IMR-90 (cell line): ENCODE measurements around the gene SLC1A7. TPM values are rescaled to one million over a fixed set of nuclear protein-coding genes. Genes with fewer than 3 reads are reported as not detected.

Experiments
- ATAC-seq: fragments of 200-7000 bp; cut with Tn5 transposase; 2 replicates; pipeline ENCODE4 v1.9.1; 2020; ENCODE audit warnings: low read depth, mild to moderate bottlenecking, moderate library complexity
- BruUV-seq: library from RNA; stranded (reverse); fragments of 400-500 nt; replicated peaks from 2 replicates; lab custom pipeline; 2021; lab: Mats Ljungman, UMichigan
- CTCF ChIA-PET: fragments of 300-600 bp; formaldehyde crosslinking; extraction: SDS; loops from one replicate; lab custom pipeline; 2021; ENCODE audit warnings: antibody characterized with exemption; lab: Yijun Ruan, JAX
- POLR2A ChIA-PET: fragments of 300-600 bp; sonication (Branson Sonifier 250); formaldehyde crosslinking; loops from one replicate; lab custom pipeline; 2022; ENCODE audit warnings: antibody characterized with exemption; ENCODE audit not compliant: unreplicated experiment; lab: Charles Lee
- DNase-seq: peaks from one replicate; pipeline ENCODE4 v3.0.0; 2013
- H2AFZ ChIP-seq: replicated peaks from 2 replicates; pipeline ENCODE3; 2013; ENCODE audit warnings: low read length, mild to moderate bottlenecking; ENCODE audit not compliant: poor library complexity
- H2AK5ac ChIP-seq: 2 replicates; pipeline ENCODE4 v1.6.1; 2013; ENCODE audit warnings: low read depth, low read length, inconsistent platforms
- H2AK9ac ChIP-seq: replicated peaks from 2 replicates; pipeline ENCODE3; 2013; ENCODE audit warnings: mild to moderate bottlenecking, low read depth, low read length, moderate library complexity; ENCODE audit not compliant: poor library complexity
- H2BK120ac ChIP-seq: 2 replicates; pipeline ENCODE4 v1.6.1; 2013; ENCODE audit warnings: low read depth, low read length, inconsistent platforms
- H2BK15ac ChIP-seq: 3 replicates; pipeline ENCODE4 v1.6.1; 2013; ENCODE audit warnings: low read depth, low read length, inconsistent platforms
- H2BK20ac ChIP-seq: 2 replicates; pipeline ENCODE4 v1.6.1; 2013; ENCODE audit warnings: low read depth, mild to moderate bottlenecking, inconsistent platforms, low read length, moderate library complexity
- H2BK5ac ChIP-seq: 2 replicates; pipeline ENCODE4 v1.6.1; 2013; ENCODE audit warnings: mild to moderate bottlenecking, low read depth, low read length, inconsistent platforms; ENCODE audit not compliant: poor library complexity, severe bottlenecking
- H3K14ac ChIP-seq: replicated peaks from 2 replicates; pipeline ENCODE4 v1.6.1; 2013; ENCODE audit warnings: low read depth, low read length, inconsistent platforms
- H3K18ac ChIP-seq: 2 replicates; pipeline ENCODE4 v1.6.1; 2013; ENCODE audit warnings: low read depth, low read length, control low read depth
- H3K23ac ChIP-seq: 2 replicates; pipeline ENCODE4 v1.6.1; 2013; ENCODE audit warnings: low read depth, low read length, inconsistent platforms
- H3K27ac ChIP-seq: 2 replicates; pipeline ENCODE4 v1.5.1; 2013; ENCODE audit warnings: mild to moderate bottlenecking, control low read depth, low read length; ENCODE audit not compliant: insufficient read depth
- H3K27me3 ChIP-seq: 2 replicates; pipeline ENCODE4 v1.6.1; 2013; ENCODE audit warnings: low read length; ENCODE audit not compliant: control insufficient read depth, insufficient read depth
- H3K36me3 ChIP-seq: 2 replicates; pipeline ENCODE4 v1.6.1; 2013; ENCODE audit warnings: low read length, mixed read lengths; ENCODE audit not compliant: control insufficient read depth, insufficient read depth
- H3K4ac ChIP-seq: 2 replicates; pipeline ENCODE4 v1.6.1; 2013; ENCODE audit warnings: low read depth, low read length, inconsistent platforms
- H3K4me1 ChIP-seq: 2 replicates; pipeline ENCODE4 v1.6.1; 2013; ENCODE audit warnings: low read length, mixed read lengths; ENCODE audit not compliant: control insufficient read depth, insufficient read depth
- H3K4me2 ChIP-seq: 2 replicates; pipeline ENCODE4 v1.6.1; 2013; ENCODE audit warnings: low read depth, mild to moderate bottlenecking, control low read depth, low read length, moderate library complexity
- H3K4me3 ChIP-seq: 2 replicates; pipeline ENCODE4 v1.5.1; 2013; ENCODE audit warnings: low read depth, mild to moderate bottlenecking, control low read depth, low read length, moderate library complexity; ENCODE audit not compliant: insufficient read depth
- H3K56ac ChIP-seq: 2 replicates; pipeline ENCODE4 v1.6.1; 2013; ENCODE audit warnings: low read length, inconsistent platforms; ENCODE audit not compliant: insufficient read depth; ENCODE audit errors: extremely low read depth
- H3K79me1 ChIP-seq, 2 experiments: 2 replicates each; pipeline ENCODE4 v1.6.1; 2013; ENCODE audit warnings: low read length in 2 of 2, inconsistent platforms in 1 of 2, low read depth in 1 of 2
- H3K9ac ChIP-seq: 2 replicates; pipeline ENCODE4 v1.6.1; 2013; ENCODE audit warnings: low read depth, low read length, control low read depth
- H3K9me1 ChIP-seq: 2 replicates; pipeline ENCODE4 v1.6.1; 2013; ENCODE audit warnings: low read length, inconsistent platforms; ENCODE audit not compliant: insufficient read depth
- H3K9me3 ChIP-seq: 2 replicates; pipeline ENCODE4 v1.6.1; 2013; ENCODE audit warnings: low read length; ENCODE audit not compliant: control insufficient read depth, insufficient read depth
- H4K20me1 ChIP-seq: 2 replicates; pipeline ENCODE4 v1.6.1; 2013; ENCODE audit warnings: low read length, inconsistent platforms; ENCODE audit not compliant: insufficient read depth
- H4K5ac ChIP-seq: 2 replicates; pipeline ENCODE4 v1.6.1; 2013; ENCODE audit warnings: mild to moderate bottlenecking, low read depth, low read length, control low read depth
- H4K8ac ChIP-seq, 2 experiments: 2 replicates each; pipeline ENCODE4 v1.6.1; 2013; ENCODE audit warnings: low read depth in 2 of 2, low read length in 2 of 2, control low read depth in 1 of 2, inconsistent platforms in 1 of 2
- H4K91ac ChIP-seq: 2 replicates; pipeline ENCODE4 v1.6.1; 2013; ENCODE audit warnings: low read depth, low read length, inconsistent platforms; ENCODE audit not compliant: insufficient read depth
- BHLHE40 ChIP-seq: fragments of 150-350 bp; IDR thresholded peaks from 2 replicates; pipeline ENCODE4 v1.6.1; 2016; ENCODE audit warnings: mild to moderate bottlenecking, low read depth, low read length
- CEBPB ChIP-seq: IDR thresholded peaks from 2 replicates; pipeline ENCODE4 v1.6.1; 2012; ENCODE audit warnings: low read depth, low read length, improper control_type of control experiment
- CHD1 ChIP-seq: IDR thresholded peaks from 2 replicates; pipeline ENCODE4 v1.6.1; 2012; ENCODE audit warnings: low read depth, low read length, improper control_type of control experiment
- CTCF ChIP-seq: conservative IDR thresholded peaks from 2 replicates; pipeline ENCODE4 v1.5.1; 2012; ENCODE audit warnings: mild to moderate bottlenecking, low read depth, low read length, improper control_type of control experiment
- ELK1 ChIP-seq: fragments of 150-350 bp; IDR thresholded peaks from 2 replicates; pipeline ENCODE4 v1.6.1; 2016; ENCODE audit warnings: low read depth, mild to moderate bottlenecking, low read length, moderate library complexity, borderline replicate concordance
- FOS ChIP-seq: fragments of 150-350 bp; IDR thresholded peaks from 2 replicates; pipeline ENCODE4 v1.6.1; 2016; ENCODE audit warnings: low read depth, low read length
- MAFK ChIP-seq: IDR thresholded peaks from 2 replicates; pipeline ENCODE4 v1.6.1; 2012; ENCODE audit warnings: low read depth, low read length, improper control_type of control experiment
- MAZ ChIP-seq: IDR thresholded peaks from 2 replicates; pipeline ENCODE4 v1.6.1; 2012; ENCODE audit warnings: low read depth, mild to moderate bottlenecking, low read length, improper control_type of control experiment, moderate library complexity, borderline replicate concordance
- MXI1 ChIP-seq: IDR thresholded peaks from 2 replicates; pipeline ENCODE4 v1.6.1; 2012; ENCODE audit warnings: low read depth, mild to moderate bottlenecking, low read length, moderate library complexity, borderline replicate concordance
- NFE2L2 ChIP-seq: fragments of 150-350 bp; IDR thresholded peaks from 2 replicates; pipeline ENCODE4 v1.6.1; 2016; ENCODE audit warnings: low read depth, mild to moderate bottlenecking, low read length
- POLR2A ChIP-seq: IDR thresholded peaks from 2 replicates; pipeline ENCODE4 v1.6.1; 2012; ENCODE audit warnings: mild to moderate bottlenecking, low read depth, low read length
- RAD21 ChIP-seq: IDR thresholded peaks from 2 replicates; pipeline ENCODE4 v1.6.1; 2012; ENCODE audit warnings: low read length, improper control_type of control experiment
- RCOR1 ChIP-seq: IDR thresholded peaks from 2 replicates; pipeline ENCODE4 v1.6.1; 2012; ENCODE audit warnings: mild to moderate bottlenecking, low read length, improper control_type of control experiment; ENCODE audit not compliant: insufficient replicate concordance
- RFX5 ChIP-seq: IDR thresholded peaks from 2 replicates; pipeline ENCODE4 v1.8.0; 2012; ENCODE audit warnings: low read depth, mild to moderate bottlenecking, low read length, moderate library complexity
- SMC3 ChIP-seq: fragments of 150-350 bp; IDR thresholded peaks from 2 replicates; pipeline ENCODE4 v1.6.1; 2016; ENCODE audit warnings: low read depth, mild to moderate bottlenecking, antibody characterized with exemption, low read length, moderate library complexity
- USF2 ChIP-seq: fragments of 150-350 bp; IDR thresholded peaks from 2 replicates; pipeline ENCODE4 v1.6.1; 2017; ENCODE audit warnings: mild to moderate bottlenecking, antibody characterized with exemption, low read length, low read depth
- WGBS, 2 experiments: methylation state at CpG; one replicate each; pipeline versions ENCODE4 v1.1.5 to v1.1.7; 2013; ENCODE audit warnings: missing lambda C conversion rate in 2 of 2; ENCODE audit not compliant: insufficient read length in 1 of 2; ENCODE audit errors: extremely low coverage in 2 of 2; 5-methylcytosine and 5-hydroxymethylcytosine counted together
- dilution Hi-C: fragments of 300-500 bp; cut with HindIII; formaldehyde crosslinking; loops from one replicate; pipeline ENCODE4 v1.14.3; 2018; ENCODE audit warnings: low sequenced_read_pairs; ENCODE audit not compliant: unreplicated experiment
- in situ Hi-C: fragments of 300-500 bp; cut with MboI; formaldehyde crosslinking; loops from 3 replicates; pipeline ENCODE4 v1.14.3; 2019; ENCODE audit warnings: low sequenced_read_pairs, inconsistent platforms, mixed read lengths
- intact Hi-C: fragments of 100-400 bp; cut with micrococcal nuclease; formaldehyde crosslinking; loops from 2 replicates; pipeline ENCODE4 v1.10.0; 2022
- polyA plus RNA-seq, 3 experiments: library from polyadenylated mRNA; depleted of rRNA; stranded (reverse); fragments of >200 nt; gene quantifications; 2 replicates each; pipeline ENCODE4 v1.2.3, GENCODE V29; 2012; ENCODE audit warnings: low replicate concordance in 1 of 3
- total RNA-seq: library from RNA; depleted of rRNA; stranded (reverse); fragments of >200 nt; gene quantifications from 2 replicates; pipeline ENCODE4 v1.2.3, GENCODE V29; 2012

SLC1A7 gene
- total and polyA plus RNA-seq, 2 of the 4 experiments (the other 2 are of a cell fraction): 0.05 TPM; not detected in 1

GRCh38 chr1:53186533-53186932, 44.1 kb upstream of the SLC1A7 start:
- ChIA-PET CTCF (interaction anchor here (0.6 to 1.5 kb wide), 4 partner anchors 10 to 485 kb away, joined by 3 to 6 read pairs (median 4); no protein-coding TSS in a partner anchor), POLR2A (no interaction called here)
- H3K9me1 ChIP-seq: peaks cover 34% of the 10 kb centered on the region
- H3K4ac ChIP-seq: peak overlapping the region; percentile 80
- peak overlapping the region; percentile 76 for H4K91ac ChIP-seq
- peak overlapping the region in 1 of 2 experiments; percentile 29; a peak in 2 of 4 replicates for H4K8ac ChIP-seq
- WGBS, 2 experiments: no CpG with 5 or more reads among the region's 3 CpGs
- H3K18ac ChIP-seq: no peak overlapping the region
- no peak overlapping the region for H3K27ac ChIP-seq
- no peaks in the 10 kb centered on the region for H3K27me3 ChIP-seq
- no peak overlapping the region for H3K56ac ChIP-seq
- BruUV-seq: no TSS peak
- dilution Hi-C loops (no loop called here), in situ Hi-C loops (loop anchor here (10.0 kb wide), 2 partner anchors 282 to 482 kb away; no protein-coding TSS in a partner anchor), intact Hi-C loops (loop anchor here (5.0 to 10.0 kb wide), 3 partner anchors 169 to 344 kb away; partner anchors contain the start of genes ECHDC2, SCP2 and ZYG11A)
- no peak for DNase-seq
- H2AK9ac ChIP-seq: peak overlapping the region; percentile 44
- peak overlapping the region; percentile 34 for H2AFZ ChIP-seq
- no peaks in the 10 kb centered on the region for H4K20me1 ChIP-seq
- no peak overlapping the region for H3K4me2 ChIP-seq
- H3K4me1 ChIP-seq: peaks cover 41% of the 10 kb centered on the region
- peak overlapping the region; percentile 83 for H2BK120ac ChIP-seq
- no peaks in the 10 kb centered on the region for H3K36me3 ChIP-seq
- peak overlapping the region; percentile 83 for H2BK20ac ChIP-seq
- peak overlapping the region; percentile 84 for H2AK5ac ChIP-seq
- no peak overlapping the region for H3K9ac ChIP-seq
- peak overlapping the region; percentile 55 for H3K14ac ChIP-seq
- H4K5ac ChIP-seq: peak overlapping the region; percentile 26; the same call in 1 of the 2 replicates
- peaks cover 0 to 5% of the 10 kb centered on the region in 2 experiments; a peak in 2 of 4 replicates for H3K79me1 ChIP-seq
- no peak overlapping the region for H3K4me3 ChIP-seq
- no peak for TF ChIP-seq USF2
- no peak for TF ChIP-seq RCOR1
- no peak for TF ChIP-seq CHD1
- TF ChIP-seq CTCF: no peak
- no peak for TF ChIP-seq CEBPB
- no peak for TF ChIP-seq MXI1
- no peak for TF ChIP-seq MAZ
- TF ChIP-seq FOS: no peak
- no peak for TF ChIP-seq MAFK
- no peak for TF ChIP-seq BHLHE40
- TF ChIP-seq RAD21: no peak
- TF ChIP-seq NFE2L2: no peak
- no peak for TF ChIP-seq ELK1
- TF ChIP-seq SMC3: no peak
- no peak for TF ChIP-seq RFX5
- TF ChIP-seq POLR2A: no peak
- no peaks in the 10 kb centered on the region for H3K9me3 ChIP-seq
- peak overlapping the region; percentile 26 for H2BK5ac ChIP-seq
- peak overlapping the region; percentile 59; the same call in 2 of the 3 replicates for H2BK15ac ChIP-seq
- ATAC-seq: no peak
- no peak overlapping the region for H3K23ac ChIP-seq
